Stimulated activated CD8-positive, alpha-beta memory T cell treated with anti-CD3 and anti-CD28 coated beads, Interleukin-4, amount 100 ng/mL, for 24 hours (primary cell): Measurements from ENCODE around the gene CACNA1B.
"Not testable (repeated sequence)": the region's sequence is repeated elsewhere in the genome, so short reads cannot be mapped to it uniquely, and the experiment has no call there.

ENCODE experiments used
- DNase-seq: peaks from one replicate; pipeline ENCODE4 v3.0.0-alpha.2; 2020; ENCODE audit warnings: low read depth

The CACNA1B gene

GRCh38 chr9:138073408-138073807 lies 195.8 kb downstream of the CACNA1B start:
- DNase-seq, result no peak

- no peak for DNase-seq
Measured at GRCh38 chr9:138073808-138074207, 196.2 kb downstream of the CACNA1B start.

GRCh38 chr9:138074516-138074915 lies 196.9 kb downstream of the CACNA1B start:
- DNase-seq, result no peak

GRCh38 chr9:138075496-138075895 lies 197.9 kb downstream of the CACNA1B start:
- no peak for DNase-seq

- DNase-seq, result no peak
Measured at GRCh38 chr9:138075961-138076649, 198.5 kb downstream of the CACNA1B start.

- DNase-seq, result no peak
Measured at GRCh38 chr9:138076650-138077009, 199.0 kb downstream of the CACNA1B start.

GRCh38 chr9:138077126-138077525 lies 199.5 kb downstream of the CACNA1B start:
- no peak for DNase-seq

GRCh38 chr9:138077898-138078540 lies 200.4 kb downstream of the CACNA1B start:
- DNase-seq, result no peak

- DNase-seq, result no peak
Measured at GRCh38 chr9:138078846-138079245, 201.3 kb downstream of the CACNA1B start.

- no peak for DNase-seq
Measured at GRCh38 chr9:138080979-138081378, 203.4 kb downstream of the CACNA1B start.

GRCh38 chr9:138082918-138083636 lies 205.5 kb downstream of the CACNA1B start:
- DNase-seq, result no peak

- no peak for DNase-seq
Measured at GRCh38 chr9:138083873-138084272, 206.3 kb downstream of the CACNA1B start.

- DNase-seq, result no peak
Measured at GRCh38 chr9:138085568-138085967, 208.0 kb downstream of the CACNA1B start.

- DNase-seq, result not testable (repeated sequence)
Measured at GRCh38 chr9:138092057-138092456, 214.5 kb downstream of the CACNA1B start.

- DNase-seq, result no peak
Measured at GRCh38 chr9:138094028-138094427, 216.4 kb downstream of the CACNA1B start.

- no peak for DNase-seq
Measured at GRCh38 chr9:138095813-138096518, 218.4 kb downstream of the CACNA1B start.

GRCh38 chr9:138096519-138096845 lies 218.9 kb downstream of the CACNA1B start:
- DNase-seq, result no peak

- no peak for DNase-seq
Measured at GRCh38 chr9:138097501-138097991, 220.0 kb downstream of the CACNA1B start.

- no peak for DNase-seq
Measured at GRCh38 chr9:138098116-138098907, 220.7 kb downstream of the CACNA1B start.

- DNase-seq, result no peak
Measured at GRCh38 chr9:138098908-138099791, 221.6 kb downstream of the CACNA1B start.
